Bronchus fibroblast of lung (primary cell): ENCODE results near the gene OR6B3. TPM values are rescaled to one million over a fixed set of nuclear protein-coding genes. Genes with fewer than 3 reads are reported as not detected.

Experiments
- total RNA-seq: library from RNA; depleted of rRNA; stranded (reverse); fragments of >200 nt; gene quantifications from 2 replicates; pipeline ENCODE4 v1.2.3, GENCODE V29; 2015

Gene OR6B3
- not detected in 2 replicates for total RNA-seq

GRCh38 chr2:240053173-240054155 lies at the start of gene OR6B3:
OR6B3 (minus strand) TSS chr2:240053521.

GRCh38 chr2:240030379-240031094 lies 22.8 kb downstream of the OR6B3 start, which contains the start of gene OR6B2:
OR6B2 (minus strand) TSS chr2:240030429; CDS start chr2:240030429, 0 bp downstream.

Other genes starting within 250 kb of the OR6B3 start
- 198 and 219 TPM in 2 replicates for gene NDUFA10, start 28.2 kb downstream of the OR6B3 start, total RNA-seq
- gene OR6B2, start 23.1 kb downstream of the OR6B3 start, total RNA-seq, result not detected in 2 replicates
- 197 and 206 TPM in 2 replicates for gene COPS9, start 82.8 kb upstream of the OR6B3 start, total RNA-seq
- not detected in 2 replicates for gene OTOS, start 87.1 kb upstream of the OR6B3 start, total RNA-seq